HG03108 (cell line): Measurements from ENCODE around the gene TK2.
"Not testable (repeated sequence)": the region's sequence is repeated elsewhere in the genome, so short reads cannot be mapped to it uniquely, and the experiment has no call there.

ENCODE experiments used
- ATAC-seq: cut with Tn5 transposase; IDR thresholded peaks from one replicate; pipeline ENCODE4 v1.9.1; 2021; ENCODE audit warnings: moderate library complexity; ENCODE audit not compliant: unreplicated experiment

TK2 gene

GRCh38 chr16:66549284-66550131 is at the start of gene TK2:
Gene TK2 (minus strand): TSS chr16:66550122. CDS start chr16:66550061, 61 bp downstream.
- ATAC-seq: no peak

- no peak for ATAC-seq
Measured at GRCh38 chr16:66598111-66598510, 48.2 kb upstream of the TK2 start.

GRCh38 chr16:66596986-66597848 is 47.3 kb upstream of the TK2 start:
- ATAC-seq: no peak

GRCh38 chr16:66596559-66596958 is 46.6 kb upstream of the TK2 start:
- not testable (repeated sequence) for ATAC-seq

- no peak for ATAC-seq
Measured at GRCh38 chr16:66594739-66595138, 44.8 kb upstream of the TK2 start.

GRCh38 chr16:66592814-66593213 is 42.9 kb upstream of the TK2 start:
- ATAC-seq: no peak

GRCh38 chr16:66592241-66592640 is 42.3 kb upstream of the TK2 start:
- ATAC-seq: no peak

GRCh38 chr16:66591018-66591417 is 41.1 kb upstream of the TK2 start:
- no peak for ATAC-seq

GRCh38 chr16:66590322-66590721 is 40.4 kb upstream of the TK2 start:
- ATAC-seq: no peak

GRCh38 chr16:66588981-66589713 is 39.2 kb upstream of the TK2 start:
- ATAC-seq: peak; percentile 89

- no peak for ATAC-seq
Measured at GRCh38 chr16:66587881-66588600, 38.1 kb upstream of the TK2 start.

GRCh38 chr16:66585481-66586239 is 35.7 kb upstream of the TK2 start:
- no peak for ATAC-seq

GRCh38 chr16:66581246-66581952 is 31.5 kb upstream of the TK2 start:
- no peak for ATAC-seq

GRCh38 chr16:66580605-66581209 is 30.8 kb upstream of the TK2 start:
- no peak for ATAC-seq

GRCh38 chr16:66578651-66579531 is 29.0 kb upstream of the TK2 start, which contains the start of gene CMTM2:
Gene CMTM2 (plus strand): TSS chr16:66579463. CDS start chr16:66579608, 145 bp downstream.
- ATAC-seq: no peak

GRCh38 chr16:66576296-66576695 is 26.4 kb upstream of the TK2 start:
- ATAC-seq: no peak

GRCh38 chr16:66575060-66575459 is 25.1 kb upstream of the TK2 start:
- no peak for ATAC-seq

- ATAC-seq: no peak
Measured at GRCh38 chr16:66574531-66574930, 24.6 kb upstream of the TK2 start.
